Adrenal gland (tissue), 5 donors: ENCODE measurements around the gene MAPK13.

ENCODE experiments used
- CTCF ChIP-seq, 6 experiments: fragments of 450-650 bp in 4 of 6; fragments of 200-600 bp in 2 of 6; sonication (generic) in 1 of 6; IDR thresholded peaks; 1 replicate in 5 of 6; 2 replicates in 1 of 6; pipeline versions ENCODE4 v1.5.1 to v1.8.0; 2016 to 2021; ENCODE audit warnings: antibody characterized with exemption in 6 of 6, mild to moderate bottlenecking in 2 of 6, moderate library complexity in 1 of 6
- POLR2A ChIP-seq, 2 donors: fragments of 450-650 bp; IDR thresholded peaks; one replicate each; pipeline ENCODE4 v1.6.1; 2017; ENCODE audit warnings: antibody characterized with exemption in 2 of 2, mild to moderate bottlenecking in 2 of 2, moderate library complexity in 1 of 2
- donor health status: DM: no; HTN: no; CAD: no.

GRCh38 chr6:36186199-36186598 lies 55.9 kb downstream of the MAPK13 start:
- TF ChIP-seq POLR2A (IDR thresholded peaks at IDR 0.05), result no peak
- TF ChIP-seq CTCF (IDR thresholded peaks at IDR 0.05), result no peak
